GM21526 (cell line): ENCODE measurements around the gene CRHR2.

Source experiments
- ATAC-seq: cut with Tn5 transposase; IDR thresholded peaks from one replicate; pipeline ENCODE4 v1.9.1; 2021; ENCODE audit warnings: moderate library complexity; ENCODE audit not compliant: unreplicated experiment, low FRiP score

CRHR2 gene

GRCh38 chr7:30707391-30708357 lies 25.4 kb upstream of the CRHR2 start:
- ATAC-seq: no peak

GRCh38 chr7:30706908-30707307 lies 24.7 kb upstream of the CRHR2 start:
- ATAC-seq: no peak

GRCh38 chr7:30706316-30706715 lies 24.1 kb upstream of the CRHR2 start:
- ATAC-seq: no peak

GRCh38 chr7:30705596-30705995 lies 23.3 kb upstream of the CRHR2 start:
- no peak for ATAC-seq

GRCh38 chr7:30705008-30705407 lies 22.8 kb upstream of the CRHR2 start:
- ATAC-seq: no peak

- no peak for ATAC-seq
Measured at GRCh38 chr7:30703756-30704155, 21.5 kb upstream of the CRHR2 start.

- ATAC-seq: no peak
Measured at GRCh38 chr7:30702200-30702599, 19.9 kb upstream of the CRHR2 start.

- no peak for ATAC-seq
Measured at GRCh38 chr7:30700941-30701340, 18.7 kb upstream of the CRHR2 start.

- ATAC-seq: no peak
Measured at GRCh38 chr7:30699706-30700495, 17.6 kb upstream of the CRHR2 start.

- no peak for ATAC-seq
Measured at GRCh38 chr7:30698481-30698880, 16.2 kb upstream of the CRHR2 start.

GRCh38 chr7:30697719-30698460 lies 15.6 kb upstream of the CRHR2 start:
- ATAC-seq: no peak

- no peak for ATAC-seq
Measured at GRCh38 chr7:30694774-30695721, 12.8 kb upstream of the CRHR2 start.

- ATAC-seq: no peak
Measured at GRCh38 chr7:30694218-30694745, 12.0 kb upstream of the CRHR2 start.

GRCh38 chr7:30692882-30693281 lies 10.6 kb upstream of the CRHR2 start:
- no peak for ATAC-seq

GRCh38 chr7:30692438-30692837 lies 10.2 kb upstream of the CRHR2 start:
- ATAC-seq: no peak

GRCh38 chr7:30690011-30690410 lies 7.8 kb upstream of the CRHR2 start:
- ATAC-seq: no peak

GRCh38 chr7:30688718-30689221 lies 6.5 kb upstream of the CRHR2 start:
- ATAC-seq: no peak

GRCh38 chr7:30687604-30688003 lies 5.3 kb upstream of the CRHR2 start:
- ATAC-seq: no peak

- no peak for ATAC-seq
Measured at GRCh38 chr7:30684351-30684750, 2.1 kb upstream of the CRHR2 start.
